ENCODE data around the gene CAMK1D.

CAMK1D gene

GRCh38 chr10:12400266-12400931, 51.1 kb downstream of the CAMK1D start:
- no peak for TF ChIP-seq GATA3 (IDR thresholded peaks at IDR 0.05; ENCODE audit: low read depth, low read length)
- no peak for TF ChIP-seq GATA2 (IDR thresholded peaks at IDR 0.05; ENCODE audit: low read depth, low read length)

GRCh38 chr10:12401466-12401865, 52.1 kb downstream of the CAMK1D start:
- TF ChIP-seq GATA2 (IDR thresholded peaks at IDR 0.05; ENCODE audit: low read depth, low read length) (no peak), GATA3 (IDR thresholded peaks at IDR 0.05; ENCODE audit: low read depth, low read length) (no peak)

GRCh38 chr10:12403119-12403518, 53.8 kb downstream of the CAMK1D start:
- TF ChIP-seq GATA3 (IDR thresholded peaks at IDR 0.05; ENCODE audit: low read depth, low read length) (no peak), GATA2 (IDR thresholded peaks at IDR 0.05; ENCODE audit: low read depth, low read length) (no peak)

DNA sequence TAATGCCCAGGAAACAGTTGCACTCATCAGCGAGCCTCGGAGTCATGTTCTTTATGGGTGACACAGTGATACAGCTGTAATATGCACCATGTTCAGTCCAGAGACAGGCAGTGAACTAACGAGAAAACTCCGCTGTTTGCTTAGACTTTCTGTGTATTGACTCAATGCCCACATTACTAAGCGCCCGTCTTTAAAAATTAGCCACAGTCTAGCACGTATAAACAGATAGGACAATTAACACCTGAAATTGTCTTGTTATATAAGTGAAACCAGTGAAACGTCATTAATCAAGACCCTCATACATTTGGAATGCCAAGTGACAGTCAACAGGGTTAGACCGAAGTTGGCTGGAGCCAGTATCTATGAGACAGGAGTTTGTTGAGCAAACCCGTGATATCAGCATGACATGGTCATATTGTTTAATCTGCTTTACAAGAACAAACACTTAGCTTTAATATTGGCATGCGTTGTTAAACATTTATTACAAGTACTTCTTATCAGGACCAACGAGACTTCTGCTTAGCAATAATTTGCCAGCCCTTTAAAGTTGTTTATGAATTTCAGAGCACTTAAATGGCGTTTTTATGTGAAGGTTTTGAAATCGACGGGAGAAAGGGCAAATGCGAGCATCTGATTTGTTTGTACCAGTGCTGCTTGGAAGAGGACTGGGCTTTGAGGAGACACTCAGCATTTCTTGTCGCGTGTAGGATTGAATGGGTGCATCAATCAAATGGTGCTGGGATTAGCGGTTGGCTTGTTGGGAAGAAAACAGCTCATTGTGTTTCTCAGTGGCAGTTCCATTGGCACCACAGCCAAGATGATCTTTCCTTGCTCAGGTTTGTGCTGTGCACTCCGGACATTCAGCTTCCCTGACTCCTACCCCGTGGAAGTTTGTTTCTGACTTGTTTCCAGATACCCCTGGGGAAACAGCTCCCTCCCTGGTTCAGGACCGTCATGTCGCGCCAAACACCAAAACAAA, 56.3 kb downstream of the CAMK1D start:
- TF ChIP-seq GATA2 (IDR thresholded peaks at IDR 0.05; ENCODE audit: low read depth, low read length), result no peak
- TF ChIP-seq GATA3 (IDR thresholded peaks at IDR 0.05; ENCODE audit: low read depth, low read length), result no peak

DNA sequence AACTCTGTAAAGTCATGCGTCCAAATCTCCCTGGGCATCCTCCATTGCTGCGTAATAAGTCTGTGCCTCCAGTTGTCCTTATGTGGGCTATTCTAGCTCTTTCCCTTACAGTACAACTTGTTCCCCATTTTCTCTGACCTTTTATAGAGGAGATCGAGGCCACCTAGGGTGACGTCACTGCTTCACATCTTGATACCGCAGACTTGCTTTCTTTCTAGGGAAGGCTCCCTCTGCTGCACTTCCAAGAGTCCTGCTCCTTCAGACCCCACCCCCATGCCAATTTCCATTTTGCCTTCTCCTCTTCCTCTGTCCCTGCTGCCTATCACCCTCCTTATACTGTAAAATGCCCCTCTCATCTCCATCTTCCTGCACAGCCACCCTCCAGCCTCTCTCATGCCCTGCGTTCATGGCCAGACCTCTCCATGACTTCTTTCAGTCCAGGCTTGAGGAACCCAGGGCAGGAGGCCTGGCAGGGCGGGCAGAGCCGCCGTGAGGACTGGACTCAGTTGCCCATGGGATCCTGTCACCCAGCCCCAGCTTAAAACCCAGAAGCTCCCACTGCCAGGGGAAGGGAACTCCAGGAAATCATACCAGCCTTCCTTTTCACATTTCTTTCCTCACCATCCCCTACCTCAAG, 57.5 kb downstream of the CAMK1D start:
- no peak for TF ChIP-seq GATA3 (IDR thresholded peaks at IDR 0.05; ENCODE audit: low read depth, low read length)
- TF ChIP-seq GATA2 (IDR thresholded peaks at IDR 0.05; ENCODE audit: low read depth, low read length), result no peak

GRCh38 chr10:12408472-12408871, 59.1 kb downstream of the CAMK1D start:
- TF ChIP-seq GATA3 (IDR thresholded peaks at IDR 0.05; ENCODE audit: low read depth, low read length), result no peak
- no peak for TF ChIP-seq GATA2 (IDR thresholded peaks at IDR 0.05; ENCODE audit: low read depth, low read length)

DNA sequence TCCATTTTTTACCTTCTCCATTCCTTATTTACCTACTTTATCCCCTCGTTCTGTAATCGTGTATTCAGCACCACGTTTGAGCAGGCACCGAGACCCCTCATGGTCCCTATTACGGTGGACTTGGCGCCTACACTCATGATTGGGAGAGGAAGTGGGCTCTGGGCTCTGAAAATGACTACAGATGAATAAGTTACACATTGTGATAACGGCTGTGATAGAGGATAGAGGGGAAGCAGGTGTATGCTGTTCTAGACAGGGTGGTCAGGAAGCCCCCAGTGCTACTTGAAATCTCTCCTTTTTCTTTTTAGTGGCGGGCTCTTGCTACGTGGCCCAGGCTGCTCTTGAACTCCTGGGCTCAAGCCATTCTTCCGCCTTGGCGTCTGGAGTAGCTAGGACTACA, 59.8 kb downstream of the CAMK1D start:
- TF ChIP-seq GATA3 (IDR thresholded peaks at IDR 0.05; ENCODE audit: low read depth, low read length), result no peak
- TF ChIP-seq GATA2 (IDR thresholded peaks at IDR 0.05; ENCODE audit: low read depth, low read length), result no peak

DNA sequence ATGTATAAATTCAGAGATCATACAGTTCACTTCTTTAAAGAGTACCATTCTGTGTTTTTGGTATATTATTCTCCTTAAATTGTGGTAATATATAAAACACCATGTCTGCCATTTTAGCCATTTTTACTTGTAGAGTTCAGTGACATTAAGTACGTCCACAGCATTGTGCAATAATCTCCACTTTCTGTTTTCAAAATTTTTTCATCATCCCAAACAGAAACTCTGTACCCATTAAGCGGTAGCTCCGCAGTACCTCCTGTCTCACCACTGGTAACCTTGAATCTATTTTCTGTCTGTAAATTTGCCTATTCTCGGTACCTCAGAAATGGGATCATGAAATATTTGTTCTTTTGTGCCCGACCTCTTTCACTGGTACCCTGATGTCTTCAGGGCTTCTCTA, 60.3 kb downstream of the CAMK1D start:
- TF ChIP-seq GATA2 (IDR thresholded peaks at IDR 0.05; ENCODE audit: low read depth, low read length), result no peak
- TF ChIP-seq GATA3 (IDR thresholded peaks at IDR 0.05; ENCODE audit: low read depth, low read length), result no peak

- no peak for TF ChIP-seq GATA2 (IDR thresholded peaks at IDR 0.05; ENCODE audit: low read depth, low read length)
- TF ChIP-seq GATA3 (IDR thresholded peaks at IDR 0.05; ENCODE audit: low read depth, low read length), result no peak
Observed at GRCh38 chr10:12412666-12413368, 63.5 kb downstream of the CAMK1D start.

GRCh38 chr10:12413369-12413711, 64.0 kb downstream of the CAMK1D start:
- no peak for TF ChIP-seq GATA3 (IDR thresholded peaks at IDR 0.05; ENCODE audit: low read depth, low read length)
- no peak for TF ChIP-seq GATA2 (IDR thresholded peaks at IDR 0.05; ENCODE audit: low read depth, low read length)

DNA sequence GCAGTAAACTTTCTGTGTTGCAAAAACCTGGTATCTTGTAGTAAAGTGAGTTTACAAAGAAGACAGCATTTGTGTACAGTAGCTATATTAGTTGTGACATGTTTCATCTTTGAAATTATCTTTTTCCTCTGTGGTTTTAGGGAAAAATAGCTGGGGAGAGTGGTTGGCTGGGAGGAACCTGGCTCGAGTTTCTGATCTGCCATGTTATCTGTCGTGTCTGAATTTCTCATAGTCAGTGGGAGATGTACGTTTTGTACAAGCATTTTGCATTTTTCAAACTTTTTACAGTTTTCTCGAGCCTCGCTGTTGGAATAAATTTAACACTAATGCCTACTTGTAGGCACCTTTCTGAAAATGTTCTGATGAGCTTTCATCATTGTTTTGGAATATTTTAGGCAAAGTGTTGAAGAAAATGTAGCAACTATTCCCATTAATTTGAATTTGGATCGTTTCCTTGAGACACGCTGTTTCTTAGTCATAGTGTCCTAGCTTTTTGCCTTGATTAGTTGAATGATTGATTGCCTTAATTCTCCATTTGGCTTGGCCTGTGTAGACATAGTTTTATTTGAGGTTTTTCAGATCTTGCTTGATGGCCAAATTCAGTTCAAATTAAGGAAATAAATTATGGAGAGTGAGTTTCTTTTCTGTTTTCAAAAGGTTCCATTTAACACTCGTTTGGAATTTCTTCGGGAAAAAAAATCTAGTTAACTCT, 65.1 kb downstream of the CAMK1D start:
- TF ChIP-seq GATA2 (IDR thresholded peaks at IDR 0.05; ENCODE audit: low read depth, low read length) (no peak), GATA3 (IDR thresholded peaks at IDR 0.05; ENCODE audit: low read depth, low read length) (no peak)

DNA sequence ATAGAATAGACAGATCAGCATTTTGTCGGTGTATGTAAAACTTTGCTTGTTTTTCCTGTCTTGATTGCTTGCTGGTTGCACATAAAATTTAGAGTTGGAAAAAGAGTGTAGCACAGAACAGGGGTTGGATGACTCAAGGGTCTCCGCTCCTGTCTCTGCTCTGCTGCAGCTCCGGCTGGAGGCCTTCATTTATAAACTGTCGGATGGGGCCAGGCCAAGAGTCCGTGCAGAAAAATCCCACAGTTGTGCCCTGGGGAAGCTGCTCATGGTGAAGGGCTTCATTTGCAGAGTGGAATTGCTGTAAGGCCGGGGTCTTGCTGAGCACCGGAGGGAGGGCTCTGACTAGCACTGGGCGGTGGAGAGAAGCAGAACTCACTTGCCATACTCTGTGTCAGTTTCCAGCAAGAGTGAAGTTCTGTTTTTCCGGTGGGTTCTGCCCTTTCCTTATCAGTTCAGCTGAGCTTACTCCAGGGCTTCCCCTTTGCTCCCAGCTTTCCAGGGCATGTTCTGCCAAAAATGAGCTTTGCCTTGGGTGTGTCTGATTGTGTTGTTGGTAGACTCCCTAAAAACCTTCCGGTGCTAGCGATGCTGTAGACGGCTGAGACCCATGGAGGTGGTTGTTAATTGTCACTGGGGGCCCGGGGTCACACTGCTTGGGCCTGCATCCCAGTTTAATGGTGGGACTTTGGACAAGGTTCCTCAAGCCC, 67.2 kb downstream of the CAMK1D start:
- TF ChIP-seq GATA3 (IDR thresholded peaks at IDR 0.05; ENCODE audit: low read depth, low read length) (no peak), GATA2 (IDR thresholded peaks at IDR 0.05; ENCODE audit: low read depth, low read length) (no peak)

DNA sequence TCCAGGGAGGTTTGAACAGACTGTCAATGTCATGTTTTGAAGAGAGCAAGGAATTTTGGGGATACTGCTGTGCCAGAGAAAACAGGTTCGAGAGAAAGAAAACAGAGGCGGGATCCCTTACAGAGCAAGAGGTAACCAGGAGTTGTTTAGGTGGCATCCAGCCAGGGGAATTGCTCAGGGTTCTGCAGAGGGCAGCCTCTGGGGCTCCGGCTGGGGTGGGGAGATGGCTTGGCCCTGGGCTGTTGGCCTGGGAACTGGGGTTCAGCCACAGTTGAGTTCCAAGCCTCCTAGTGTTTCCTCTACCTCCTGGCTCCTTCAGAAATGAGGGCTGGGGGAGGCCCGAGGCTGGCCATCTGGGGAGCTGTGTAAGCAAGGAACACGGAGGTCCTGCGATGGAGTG, 68.0 kb downstream of the CAMK1D start:
- TF ChIP-seq GATA2 (IDR thresholded peaks at IDR 0.05; ENCODE audit: low read depth, low read length) (no peak), GATA3 (IDR thresholded peaks at IDR 0.05; ENCODE audit: low read depth, low read length) (no peak)
